OCI-LY3 (cell line): ENCODE data around the gene SLC41A3.

Source experiments
- H2AFZ ChIP-seq: fragments of 200-600, 300-600 bp; shearing (Covaris generic); 2 replicates; pipeline ENCODE4 v1.6.0; 2014; ENCODE audit warnings: antibody characterized with exemption, low read depth, low read length
- H3K27ac ChIP-seq: fragments of 200-600, 300-600 bp; sonication (generic); 2 replicates; pipeline ENCODE4 v1.5.1; 2014; ENCODE audit warnings: mild to moderate bottlenecking, low read length, moderate library complexity, mixed read lengths
- H3K27me3 ChIP-seq: fragments of 200-600, 300-600 bp; sonication (generic); 2 replicates; pipeline ENCODE4 v1.6.1; 2014; ENCODE audit warnings: low read depth, low read length, mixed read lengths
- H3K36me3 ChIP-seq: fragments of 200-600, 300-600 bp; sonication (generic); replicated peaks from 2 replicates; pipeline ENCODE3; 2014; ENCODE audit warnings: low read depth, low read length, mixed read lengths
- H3K4me1 ChIP-seq: fragments of 300-600, 200-600 bp; sonication (generic); 2 replicates; pipeline ENCODE4 v1.6.1; 2014; ENCODE audit warnings: low read length, mixed read lengths
- H3K4me2 ChIP-seq: fragments of 200-600, 300-600 bp; sonication (generic); 2 replicates; pipeline ENCODE4 v1.6.1; 2014; ENCODE audit warnings: low read length, mixed read lengths
- H3K4me3 ChIP-seq: fragments of 300-600, 200-600 bp; sonication (generic); 2 replicates; pipeline ENCODE4 v1.5.1; 2014; ENCODE audit warnings: antibody characterized with exemption, mild to moderate bottlenecking, low read length, moderate library complexity
- H3K79me2 ChIP-seq: fragments of 300-600, 200-600 bp; shearing (Covaris generic); 2 replicates; pipeline ENCODE4 v1.6.1; 2014; ENCODE audit warnings: mild to moderate bottlenecking, low read length, mixed read lengths
- H3K9ac ChIP-seq: fragments of 300-600, 200-600 bp; shearing (Covaris generic); 2 replicates; pipeline ENCODE4 v1.6.0; 2014; ENCODE audit warnings: mild to moderate bottlenecking, low read length, moderate library complexity
- H3K9me3 ChIP-seq: fragments of 200-600, 300-600 bp; shearing (Covaris generic); 2 replicates; pipeline ENCODE4 v1.6.1; 2014; ENCODE audit warnings: low read length, mixed read lengths; ENCODE audit not compliant: insufficient read depth
- H4K20me1 ChIP-seq: fragments of 200-600, 300-600 bp; sonication (generic); 2 replicates; pipeline ENCODE4 v1.6.1; 2016; ENCODE audit warnings: low read length, mixed read lengths; ENCODE audit not compliant: insufficient read depth
- CTCF ChIP-seq: fragments of 200-600, 300-600 bp; sonication (generic); IDR thresholded peaks from 2 replicates; pipeline ENCODE4 v1.5.1; 2014; ENCODE audit warnings: antibody characterized with exemption, low read length, low read depth
- EZH2phosphoT487 ChIP-seq: fragments of 200-600 bp; shearing (Covaris generic); IDR thresholded peaks from 2 replicates; pipeline ENCODE4 v1.6.1; 2018; ENCODE audit warnings: antibody characterized with exemption, mixed run types, low read depth

The SLC41A3 gene

GRCh38 chr3:126119976-126120375, 36.1 kb upstream of the SLC41A3 start:
- Histone ChIP-seq H3K4me2 (no peak overlapping the region), H3K4me1 (no peaks in the 10 kb centered on the region), H3K27ac (no peak overlapping the region), H3K9ac (no peak overlapping the region), H3K79me2 (no peaks in the 10 kb centered on the region), H3K4me3 (no peak overlapping the region), H2AFZ (no peak overlapping the region), H4K20me1 (no peaks in the 10 kb centered on the region), H3K27me3 (peaks cover 26% of the 10 kb centered on the region), H3K9me3 (no peaks in the 10 kb centered on the region), H3K36me3 (no peaks in the 10 kb centered on the region)
- TF ChIP-seq CTCF (no peak), EZH2phosphoT487 (no peak)

- H3K9me3 ChIP-seq: no peaks in the 10 kb centered on the region
- peaks cover 26% of the 10 kb centered on the region for H3K27me3 ChIP-seq
- no peaks in the 10 kb centered on the region for H4K20me1 ChIP-seq
- no peak overlapping the region for H2AFZ ChIP-seq
- H3K4me1 ChIP-seq: no peaks in the 10 kb centered on the region
- H3K27ac ChIP-seq: no peak overlapping the region
- no peaks in the 10 kb centered on the region for H3K36me3 ChIP-seq
- no peak overlapping the region for H3K4me2 ChIP-seq
- H3K9ac ChIP-seq: no peak overlapping the region
- TF ChIP-seq EZH2phosphoT487: no peak
- TF ChIP-seq CTCF: no peak
- no peaks in the 10 kb centered on the region for H3K79me2 ChIP-seq
- no peak overlapping the region for H3K4me3 ChIP-seq
These were observed 35.2 kb upstream of the SLC41A3 start for GRCh38 chr3:126119008-126119675.

- H2AFZ ChIP-seq: no peak overlapping the region
- H3K4me2 ChIP-seq: no peak overlapping the region
- H3K4me1 ChIP-seq: no peaks in the 10 kb centered on the region
- H3K9me3 ChIP-seq: no peaks in the 10 kb centered on the region
- peaks cover 26% of the 10 kb centered on the region for H3K27me3 ChIP-seq
- no peak overlapping the region for H3K27ac ChIP-seq
- H3K4me3 ChIP-seq: no peak overlapping the region
- no peak overlapping the region for H3K9ac ChIP-seq
- no peaks in the 10 kb centered on the region for H3K36me3 ChIP-seq
- TF ChIP-seq CTCF: no peak
- TF ChIP-seq EZH2phosphoT487: no peak
- no peaks in the 10 kb centered on the region for H3K79me2 ChIP-seq
- no peaks in the 10 kb centered on the region for H4K20me1 ChIP-seq
These were observed 34.7 kb upstream of the SLC41A3 start for GRCh38 chr3:126118591-126118990.

DNA sequence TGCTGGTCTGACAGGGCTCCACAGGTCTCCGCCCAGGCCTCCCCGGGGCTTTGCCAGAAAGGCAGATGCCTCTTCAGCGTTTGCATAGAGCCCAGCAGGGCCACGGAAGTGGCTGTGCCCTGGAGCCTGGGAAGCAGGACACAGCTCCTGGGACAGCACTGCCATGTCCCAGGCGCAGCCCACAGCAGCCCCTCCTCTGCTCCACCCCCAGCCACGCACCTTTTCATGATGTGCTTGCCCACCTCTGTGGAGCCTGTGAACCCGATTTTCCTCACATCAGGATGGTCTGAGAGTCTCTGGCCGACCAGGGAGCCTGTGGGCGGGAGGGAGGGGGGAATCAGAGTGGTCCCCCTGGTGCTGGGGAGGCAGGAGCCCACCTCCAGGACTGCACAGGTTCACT, 33.9 kb upstream of the SLC41A3 start:
- no peaks in the 10 kb centered on the region for H3K36me3 ChIP-seq
- H3K4me2 ChIP-seq: no peak overlapping the region
- H4K20me1 ChIP-seq: no peaks in the 10 kb centered on the region
- H3K4me3 ChIP-seq: no peak overlapping the region
- H3K4me1 ChIP-seq: no peaks in the 10 kb centered on the region
- no peak overlapping the region for H2AFZ ChIP-seq
- H3K9me3 ChIP-seq: no peaks in the 10 kb centered on the region
- no peak overlapping the region for H3K9ac ChIP-seq
- H3K27ac ChIP-seq: no peak overlapping the region
- H3K79me2 ChIP-seq: no peaks in the 10 kb centered on the region
- peaks cover 24% of the 10 kb centered on the region for H3K27me3 ChIP-seq
- TF ChIP-seq EZH2phosphoT487 (no peak), CTCF (no peak)
